GM18517 (cell line): ENCODE measurements around the gene NPM3.
A peak's percentile ranks its signal among the peaks of the same experiment; 100 is the strongest.
"Not testable (repeated sequence)": the region's sequence is repeated elsewhere in the genome, so short reads cannot be mapped to it uniquely, and the experiment has no call there.

Experiments used
- ATAC-seq: cut with Tn5 transposase; IDR thresholded peaks from one replicate; pipeline ENCODE4 v1.9.1; 2021; ENCODE audit warnings: mild to moderate bottlenecking, moderate library complexity; ENCODE audit not compliant: unreplicated experiment

The NPM3 gene

DNA sequence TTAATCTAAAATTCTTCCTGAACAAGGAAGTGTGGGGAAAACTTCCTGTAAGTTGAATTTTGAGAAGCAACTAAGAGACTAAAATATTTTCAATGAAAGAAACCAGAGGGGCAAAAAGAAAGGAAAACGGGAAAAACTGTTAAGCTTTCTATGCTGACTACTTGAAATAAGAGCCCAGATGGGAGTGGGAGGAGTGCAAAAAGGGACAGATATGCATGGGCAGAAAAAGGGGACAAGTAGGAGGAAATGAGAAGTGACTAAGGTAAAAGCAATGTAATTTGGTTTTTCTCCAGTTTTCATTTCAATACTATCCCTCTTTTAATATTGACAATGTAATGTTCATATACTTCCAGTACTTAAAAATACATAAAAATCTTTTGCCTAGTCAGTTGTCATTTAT is 23.9 kb upstream of the NPM3 start:
- ATAC-seq: no peak

DNA sequence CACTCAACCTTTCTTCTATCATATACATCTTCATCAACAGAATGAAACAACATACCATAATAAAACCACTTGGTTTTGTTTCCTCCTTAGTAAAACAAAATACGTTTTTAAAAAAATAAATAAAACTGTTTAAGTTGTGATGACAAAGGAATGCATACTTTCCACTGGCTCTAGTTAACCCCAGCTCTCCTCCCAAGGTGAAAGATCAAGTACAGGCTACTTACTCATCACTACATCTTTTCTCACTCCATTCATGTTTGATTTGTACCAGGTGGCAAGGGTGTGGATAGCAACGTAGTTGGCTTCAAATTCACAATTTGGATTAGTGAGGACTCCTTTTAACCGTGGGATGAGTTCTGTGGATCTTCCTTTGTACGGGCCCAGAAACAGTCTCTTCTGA is 20.3 kb upstream of the NPM3 start:
- no peak for ATAC-seq

DNA sequence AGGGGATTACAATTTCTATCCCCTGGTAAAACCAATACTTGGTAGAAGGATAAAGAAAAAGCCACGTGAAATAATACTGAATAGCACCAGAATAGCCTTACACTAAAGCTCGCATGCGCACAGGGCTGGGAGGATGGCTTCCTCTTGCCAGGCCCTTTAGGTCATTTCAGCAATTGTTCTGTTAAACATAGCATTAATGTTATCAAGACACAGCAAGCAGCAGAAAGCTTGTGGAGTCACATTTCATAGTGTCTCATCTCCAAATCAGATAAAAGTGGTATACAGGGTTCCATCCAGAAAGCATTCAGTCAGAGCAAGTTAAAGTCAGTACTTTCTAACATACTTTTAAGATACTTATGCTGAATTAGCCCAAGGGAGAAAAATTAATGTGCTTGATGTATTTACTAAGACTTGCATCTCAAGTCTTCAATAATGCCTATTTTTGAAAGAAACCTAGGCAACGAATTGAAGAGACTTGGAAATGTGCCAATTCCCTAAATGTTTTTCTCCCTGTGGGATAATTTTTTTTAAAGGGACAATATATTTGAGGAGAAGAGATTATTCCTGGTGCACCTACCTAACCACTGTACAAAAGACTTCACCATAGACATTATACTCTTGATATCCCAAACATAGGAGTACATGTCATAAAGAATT is 14.3 kb upstream of the NPM3 start:
- ATAC-seq: no peak

DNA sequence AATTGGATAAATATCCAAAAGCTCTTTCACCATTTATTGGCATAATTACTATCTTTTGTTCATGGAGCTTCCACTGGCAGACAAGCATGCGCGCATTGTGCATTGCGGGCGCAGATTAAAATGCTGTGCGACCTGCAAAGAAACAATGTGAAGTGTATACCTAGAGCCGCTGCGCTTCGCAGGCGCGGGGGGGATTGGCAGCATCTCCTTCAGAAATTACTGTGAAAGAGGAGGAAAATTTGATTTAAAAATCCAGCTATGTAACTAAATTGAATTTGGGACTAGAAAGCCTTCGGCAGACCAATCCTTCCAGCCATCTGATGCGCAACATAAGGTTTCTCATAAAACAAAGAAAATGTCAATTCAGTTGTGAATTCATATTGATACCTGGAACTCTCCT is 10.3 kb upstream of the NPM3 start:
- ATAC-seq: no peak

DNA sequence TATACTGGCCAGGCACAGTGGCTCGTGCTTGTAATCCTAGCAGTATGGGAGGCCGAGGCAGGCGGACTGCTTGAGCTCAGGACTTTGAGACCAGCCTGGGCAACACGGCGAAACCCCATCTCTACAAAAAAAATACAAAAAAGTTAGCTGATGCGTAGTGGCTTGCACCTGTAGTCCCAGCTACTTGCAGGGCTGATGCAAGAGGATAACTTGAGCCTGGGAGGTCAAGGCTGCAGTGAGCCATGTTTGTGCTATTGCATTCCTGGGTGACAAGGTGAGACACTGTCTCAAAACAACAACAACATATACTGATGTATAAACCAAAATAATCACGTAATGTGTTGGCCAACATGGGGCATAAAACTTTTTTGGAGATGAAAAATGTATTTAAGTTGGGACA is 6.4 kb upstream of the NPM3 start:
- no peak for ATAC-seq

DNA sequence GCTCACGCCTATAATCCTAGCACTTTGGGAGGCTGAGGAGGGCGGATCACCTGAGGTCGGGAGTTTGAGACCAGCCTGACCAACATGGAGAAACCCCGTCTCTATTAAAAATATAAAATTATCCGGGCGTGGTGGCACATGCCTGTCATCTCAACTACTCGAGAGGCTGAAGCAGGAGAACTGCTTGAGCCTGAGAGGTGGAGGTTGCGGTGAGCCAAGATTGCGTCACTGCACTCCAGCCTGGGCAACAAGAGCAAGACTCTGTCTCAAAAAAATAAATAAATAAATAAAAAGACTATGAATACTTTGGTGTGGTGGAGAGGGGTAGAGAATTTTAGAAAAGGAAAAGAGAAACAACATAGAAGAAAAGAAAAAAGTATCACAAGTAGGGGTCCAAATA is 6.0 kb upstream of the NPM3 start:
- ATAC-seq: not testable (repeated sequence)

DNA sequence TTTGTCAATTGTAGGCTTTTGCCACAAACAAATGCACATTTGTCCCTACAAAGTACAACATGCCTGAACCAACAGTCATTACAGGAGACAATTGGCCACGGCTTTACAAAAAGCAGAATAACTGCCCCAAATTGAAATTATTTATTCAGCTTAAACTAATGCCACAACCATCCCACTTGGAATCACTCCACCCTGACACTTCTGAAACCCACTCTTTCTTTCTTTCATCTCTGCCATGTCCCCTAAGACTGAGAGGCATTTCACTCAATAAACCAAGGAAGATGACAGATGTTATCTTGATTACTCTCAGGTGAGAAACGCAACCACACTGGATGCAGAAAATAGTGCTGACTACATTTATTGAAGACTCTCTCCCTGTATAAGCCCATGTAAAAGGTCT is 2.6 kb upstream of the NPM3 start:
- no peak for ATAC-seq

DNA sequence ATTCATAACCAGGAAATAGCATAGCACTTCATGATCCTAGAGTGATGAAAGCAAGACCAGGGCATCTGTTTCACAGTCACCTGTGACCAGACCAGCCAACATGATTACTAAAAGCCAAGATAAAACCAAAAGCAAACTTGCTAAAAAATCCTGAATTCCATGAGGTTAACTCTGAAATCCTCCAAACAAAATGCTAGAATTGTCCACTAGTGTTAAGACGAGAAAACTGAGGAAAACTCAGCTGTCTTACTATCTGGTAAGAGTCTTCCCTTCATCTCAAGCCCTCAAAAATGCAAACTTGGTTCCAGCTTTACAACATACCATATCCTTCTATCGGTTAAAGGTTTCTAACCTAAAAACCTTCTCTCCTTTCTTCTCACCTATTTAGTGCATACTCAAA is 1.3 kb upstream of the NPM3 start:
- ATAC-seq: no peak

DNA sequence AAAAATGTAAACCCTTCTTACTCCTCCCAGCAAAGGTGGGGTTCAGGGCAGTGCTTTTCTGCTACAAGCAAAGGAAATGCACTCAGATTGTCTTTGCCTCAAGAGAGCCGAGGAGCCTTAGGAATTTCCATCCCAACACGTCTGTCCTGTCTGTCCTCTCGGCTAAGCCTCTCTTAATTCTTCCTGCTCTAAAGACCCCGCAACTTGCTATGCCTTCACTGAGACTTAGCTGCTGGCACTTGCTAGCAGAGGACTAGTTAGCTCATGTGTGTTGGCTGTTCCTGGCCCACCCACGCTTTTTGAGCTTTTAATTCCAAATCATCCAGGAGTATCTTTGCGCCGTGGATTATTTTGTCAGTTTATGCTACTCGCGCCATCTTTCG is 481 bp upstream of the NPM3 start:
- ATAC-seq: no peak

DNA sequence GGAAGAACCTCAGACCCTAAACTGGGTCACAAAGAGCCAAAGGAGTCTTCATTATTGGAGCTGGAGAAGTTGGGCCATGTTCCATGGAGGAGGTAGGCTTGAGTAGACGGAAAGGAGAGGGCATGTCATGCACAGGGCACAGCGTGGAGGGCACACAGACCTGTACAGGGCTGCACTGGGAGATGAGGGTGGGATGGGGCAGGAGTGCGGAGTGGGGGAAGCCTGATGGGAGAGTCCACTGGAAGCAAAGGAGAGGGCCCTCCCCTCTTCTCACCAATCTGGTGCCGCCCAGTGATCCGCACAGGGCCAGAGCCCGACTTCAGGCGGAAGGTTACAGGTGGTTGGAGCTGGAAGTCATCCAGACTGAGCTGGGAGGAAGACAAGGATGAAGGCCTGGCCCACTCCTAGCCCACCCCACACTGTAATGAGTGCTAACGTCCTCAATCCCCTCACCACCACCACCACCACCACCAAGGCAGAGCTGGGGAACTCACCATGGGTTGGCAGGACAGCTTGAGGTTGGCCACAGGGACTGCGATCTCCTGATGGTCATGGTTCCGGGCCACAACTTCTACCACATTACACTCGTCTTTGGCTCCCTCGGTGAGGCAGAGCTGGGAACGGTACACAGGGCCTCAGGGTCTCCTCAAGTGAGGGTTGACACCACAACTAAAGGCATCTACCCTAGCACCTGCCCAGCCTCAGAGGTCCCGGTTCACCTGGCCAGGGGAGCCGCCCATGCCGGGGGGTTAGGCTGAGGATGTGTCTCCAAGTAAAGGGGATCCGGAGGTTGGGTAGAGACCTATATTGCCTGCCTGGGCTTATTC is 1.0 kb downstream of the NPM3 start:
- no peak for ATAC-seq

DNA sequence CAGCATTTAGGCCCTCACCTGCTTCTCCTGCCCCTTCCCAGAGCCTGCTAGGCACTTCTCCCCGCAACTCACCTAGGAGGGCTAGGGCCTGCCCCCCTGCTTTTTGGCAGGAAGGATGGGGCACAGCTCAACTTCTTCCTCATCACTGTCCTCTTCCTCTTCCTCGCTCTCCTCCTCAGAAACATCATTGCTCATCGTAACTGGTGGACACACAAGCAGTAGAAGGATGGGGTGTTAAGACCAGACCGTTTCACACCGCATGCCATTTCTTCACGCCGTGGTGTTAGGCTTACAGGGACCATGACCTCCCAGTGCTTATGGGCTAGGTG is 1.6 kb downstream of the NPM3 start:
- ATAC-seq: no peak

DNA sequence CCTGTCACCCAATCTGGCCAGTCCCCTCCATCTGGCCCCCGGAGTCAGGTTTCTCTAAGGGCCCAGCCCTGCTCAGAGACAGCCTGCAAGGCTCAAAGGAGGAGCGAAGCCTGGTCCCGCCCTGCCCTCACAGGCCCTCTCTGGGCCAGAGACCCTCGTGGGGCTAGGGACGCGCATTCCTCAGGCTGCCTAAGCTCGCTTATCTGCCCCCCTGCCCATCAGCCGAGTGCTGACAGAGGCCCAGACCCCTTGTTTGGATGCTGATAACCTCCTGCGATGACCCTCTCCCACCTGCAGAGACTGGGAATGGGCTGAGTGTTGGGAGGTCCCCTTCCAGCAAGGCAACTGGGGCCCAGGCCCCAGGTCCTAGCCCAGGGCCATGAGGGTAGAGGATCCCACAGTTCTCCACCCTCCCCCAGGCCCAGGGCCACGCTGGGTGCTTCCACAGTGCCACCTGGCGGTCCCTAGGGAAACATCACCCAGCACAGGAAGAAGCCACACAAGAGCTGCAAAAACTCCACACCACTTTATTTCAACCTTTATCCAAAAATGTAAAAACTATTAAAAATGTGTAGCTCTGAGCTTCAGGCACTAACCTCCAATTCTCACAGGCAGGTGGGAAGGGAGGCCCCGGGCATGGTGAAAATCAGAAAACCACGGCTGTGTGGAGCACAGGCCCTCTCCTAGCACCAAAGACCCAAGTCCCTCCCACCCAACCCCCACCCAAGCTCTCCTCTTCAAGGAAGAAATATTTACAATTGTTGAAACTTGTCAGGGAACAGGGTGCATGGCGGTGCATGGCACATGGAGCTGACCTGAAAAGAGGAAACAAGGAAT is 2.2 kb downstream of the NPM3 start:
- no peak for ATAC-seq

DNA sequence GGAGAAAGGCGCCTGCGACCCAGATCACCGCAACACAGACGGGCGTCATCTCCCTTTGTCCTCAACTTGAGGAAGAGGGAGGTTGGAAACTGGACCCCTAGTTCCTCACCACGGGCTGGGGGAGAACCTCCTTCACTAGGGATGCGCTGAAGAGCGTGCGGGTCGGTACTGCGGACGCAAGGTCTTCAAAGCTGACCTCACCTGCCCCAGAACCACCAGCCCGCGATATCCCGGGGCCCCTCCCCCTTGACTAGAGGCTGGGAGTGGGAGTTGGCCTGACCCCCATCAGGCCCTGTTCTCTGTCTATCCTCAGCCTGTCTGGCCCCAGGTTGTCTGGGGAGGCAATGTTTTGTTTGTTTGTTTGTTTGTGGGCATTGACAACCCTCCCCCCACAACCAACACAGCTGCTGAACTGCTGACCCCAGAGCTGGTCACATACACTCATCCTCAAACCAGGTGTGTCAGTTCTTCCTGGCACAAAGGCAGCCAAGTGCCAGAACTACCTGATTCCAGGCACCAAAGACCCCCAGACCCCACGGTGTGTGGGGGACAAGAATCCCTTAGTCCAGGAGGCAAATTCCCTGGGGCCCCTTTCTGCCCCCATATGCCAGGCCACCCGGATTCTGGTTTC is 2.9 kb downstream of the NPM3 start:
- peak; percentile 5 for ATAC-seq

DNA sequence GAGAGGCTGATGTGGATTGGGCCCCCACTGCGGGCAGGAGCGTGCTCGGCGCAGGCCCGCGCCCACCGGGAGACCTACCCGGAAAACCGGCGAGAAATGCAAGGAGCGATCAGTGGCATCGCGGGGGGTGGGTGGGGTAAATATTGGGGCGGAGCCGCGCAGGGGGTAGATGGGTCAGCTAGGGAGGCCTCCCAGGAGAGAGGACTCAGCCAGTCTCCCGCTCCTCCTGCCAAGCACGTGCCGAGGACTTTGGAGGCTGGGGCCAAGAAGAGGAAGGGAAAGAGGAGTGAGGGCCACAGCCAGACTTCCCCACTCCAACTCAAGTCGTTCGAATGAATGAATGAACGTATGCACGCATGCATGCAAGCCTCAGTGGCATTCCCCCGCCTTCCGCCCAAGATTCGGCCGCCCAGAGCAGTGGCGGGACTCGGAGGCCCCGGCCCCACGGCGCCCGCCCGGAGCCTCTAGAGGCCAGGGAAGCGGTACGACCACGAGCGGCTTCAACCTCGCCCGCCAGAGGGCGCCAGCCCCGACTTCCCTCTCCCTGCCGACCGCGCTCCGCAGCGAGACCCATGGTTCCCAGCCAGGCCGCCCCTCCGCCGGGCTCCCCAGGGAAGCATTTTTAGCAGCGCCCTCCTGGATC is 3.6 kb downstream of the NPM3 start:
- ATAC-seq: peak; percentile 45

DNA sequence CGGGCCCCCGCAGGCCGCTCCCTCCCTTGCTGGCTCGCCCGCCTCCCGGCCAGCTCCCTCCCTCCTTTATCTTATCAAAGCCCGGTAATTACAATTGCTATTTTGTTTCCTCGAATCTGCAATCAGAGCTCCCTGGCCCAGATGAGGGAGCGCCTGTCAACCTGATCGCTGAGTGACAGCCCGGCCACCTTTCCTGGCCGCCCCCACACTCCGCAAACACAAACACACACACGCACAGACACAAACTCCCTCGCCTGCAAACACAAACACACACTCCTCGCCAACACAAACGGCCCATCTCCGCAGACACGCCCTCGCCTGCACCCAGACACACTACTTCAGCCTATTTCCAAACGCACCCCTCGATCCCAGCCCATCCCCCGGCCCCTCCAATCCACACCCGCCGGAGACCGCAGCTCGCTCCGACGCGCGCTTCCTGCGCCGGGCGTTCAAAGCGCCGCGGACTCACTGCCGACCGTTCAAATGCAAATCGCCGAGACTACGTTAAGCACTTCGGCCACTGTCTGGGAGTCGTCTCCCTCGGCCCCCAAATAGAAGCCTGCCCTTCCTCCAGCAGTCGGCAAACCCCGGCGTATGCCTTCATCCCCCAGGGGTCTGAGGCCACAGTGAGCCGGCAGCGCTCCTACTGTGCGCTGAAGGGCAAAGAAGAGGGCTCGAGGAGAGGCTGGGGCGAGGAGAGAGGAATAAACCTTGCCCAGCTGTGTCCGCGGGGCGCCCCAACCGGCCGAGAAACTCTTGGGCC is 4.3 kb downstream of the NPM3 start:
- no peak for ATAC-seq

DNA sequence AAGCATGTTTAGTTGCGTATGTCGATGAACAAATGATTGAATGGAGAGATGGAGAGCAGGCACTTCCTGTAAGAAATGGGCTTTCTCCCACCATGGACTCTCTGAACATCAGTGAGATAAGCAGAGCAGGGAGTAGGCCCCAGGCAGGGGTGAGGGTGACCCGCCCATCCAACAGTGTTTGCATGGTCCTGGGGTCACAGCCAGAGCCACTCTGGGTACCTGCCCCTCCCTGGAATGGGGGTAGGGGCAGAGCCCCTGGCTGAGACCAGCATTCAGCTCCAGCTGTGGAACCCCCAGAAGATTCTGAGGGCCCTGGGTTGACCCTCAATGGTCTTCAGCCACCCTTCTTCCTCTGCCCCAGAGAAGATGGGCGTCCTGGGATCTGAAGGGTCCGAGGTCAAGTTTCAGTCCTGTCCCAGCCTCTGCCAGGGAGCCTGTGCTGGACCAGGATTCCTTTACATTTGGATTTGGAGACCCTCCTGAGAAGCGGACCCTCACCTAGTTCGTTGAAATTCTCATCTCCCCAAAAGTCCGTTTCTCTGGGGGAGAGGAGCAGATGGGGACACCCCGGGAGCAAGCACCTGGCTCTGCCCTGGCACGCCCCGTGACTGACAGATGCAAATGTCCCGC is 5.0 kb downstream of the NPM3 start:
- no peak for ATAC-seq

DNA sequence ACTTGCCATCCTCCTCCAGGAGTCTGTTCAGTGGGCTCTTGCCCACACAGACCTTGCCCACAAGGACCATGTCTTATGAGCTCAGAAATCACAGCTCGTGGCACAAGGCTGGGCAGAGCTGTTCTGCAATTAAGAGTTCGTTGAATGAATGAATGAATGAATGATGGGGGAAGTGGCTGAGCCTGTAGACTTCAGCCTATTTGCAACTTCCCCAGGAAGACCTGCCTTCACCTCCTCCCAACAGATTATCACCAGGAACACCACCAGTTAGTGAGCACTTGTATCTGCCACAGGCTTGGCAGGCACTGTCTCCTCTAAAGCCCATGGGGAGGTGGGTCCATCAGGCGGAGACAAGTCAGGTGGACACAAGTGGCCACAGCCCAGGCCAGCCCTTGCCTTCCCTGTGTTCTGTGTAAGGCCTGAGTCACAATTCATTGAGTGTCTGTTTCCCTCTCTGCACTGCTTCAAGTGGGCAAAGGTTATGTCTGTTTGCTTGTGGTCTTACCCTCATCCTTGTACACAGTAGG is 5.6 kb downstream of the NPM3 start:
- ATAC-seq: no peak

DNA sequence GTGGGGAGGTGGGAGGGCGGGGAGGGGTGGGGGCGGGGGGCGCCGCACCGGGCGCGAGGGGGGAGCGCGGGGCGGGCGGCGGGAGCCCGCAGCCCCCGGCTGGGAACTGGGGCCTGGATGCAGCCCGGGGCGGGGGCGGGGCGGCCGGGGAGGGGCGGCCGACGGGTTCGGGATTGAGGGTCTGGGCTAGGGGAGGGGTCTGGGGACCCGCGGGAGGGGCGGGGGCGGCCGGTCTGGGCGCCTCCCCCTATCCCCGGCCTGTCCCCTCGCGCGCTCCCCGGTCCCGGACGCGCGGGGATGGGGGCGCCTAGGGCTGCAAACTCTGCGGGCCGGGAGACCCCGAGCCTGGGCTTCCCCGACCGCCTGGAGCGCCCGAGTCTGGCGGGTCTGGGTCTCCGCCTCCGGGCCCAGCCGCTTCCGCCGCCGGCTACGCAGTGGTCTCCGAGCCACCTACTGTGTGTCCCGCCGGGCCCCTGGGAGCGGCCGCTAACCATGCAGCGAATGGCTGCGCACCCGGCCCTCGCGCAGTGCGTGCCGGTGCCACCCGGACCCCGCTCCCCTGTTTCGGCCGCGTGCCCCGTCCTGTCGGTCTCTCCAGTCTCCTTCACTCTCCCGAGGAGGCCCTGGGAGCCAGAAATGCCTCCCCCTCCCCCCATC is 7.0 kb downstream of the NPM3 start:
- no peak for ATAC-seq
